Nephron (organoid): Measurements from ENCODE around the gene BASP1.

Experiments used
- H3K27ac Mint-ChIP-seq, 3 experiments: 2 replicates each; pipeline ENCODE4 v1.8.0; 2020; ENCODE audit warnings: mixed read lengths in 3 of 3, mild to moderate bottlenecking in 2 of 3, moderate library complexity in 1 of 3
- H3K27me3 Mint-ChIP-seq: 2 replicates; pipeline ENCODE4 v1.8.0; 2021; ENCODE audit warnings: low read depth, mild to moderate bottlenecking, moderate library complexity, mixed read lengths
- H3K36me3 Mint-ChIP-seq: 2 replicates; pipeline ENCODE4 v1.8.0; 2020; ENCODE audit warnings: low read depth, mixed read lengths
- H3K4me1 Mint-ChIP-seq: 2 replicates; pipeline ENCODE4 v1.8.0; 2020; ENCODE audit warnings: mixed read lengths
- H3K4me3 Mint-ChIP-seq, 3 experiments: 2 replicates each; pipeline ENCODE4 v1.8.0; 2020; ENCODE audit warnings: mild to moderate bottlenecking in 3 of 3, mixed read lengths in 3 of 3, moderate library complexity in 2 of 3
- H3K9me3 Mint-ChIP-seq: 2 replicates; pipeline ENCODE4 v1.8.0; 2020; ENCODE audit warnings: mixed read lengths
- TF ChIP-seq, protein P1 (sequence below), 3 experiments: fragments of 200-600 bp; sonication (generic); IDR thresholded peaks; one replicate each; pipeline ENCODE4 v1.5.0; 2021; ENCODE audit warnings: antibody characterized with exemption in 3 of 3; ENCODE audit not compliant: unreplicated experiment in 3 of 3

The BASP1 gene

DNA sequence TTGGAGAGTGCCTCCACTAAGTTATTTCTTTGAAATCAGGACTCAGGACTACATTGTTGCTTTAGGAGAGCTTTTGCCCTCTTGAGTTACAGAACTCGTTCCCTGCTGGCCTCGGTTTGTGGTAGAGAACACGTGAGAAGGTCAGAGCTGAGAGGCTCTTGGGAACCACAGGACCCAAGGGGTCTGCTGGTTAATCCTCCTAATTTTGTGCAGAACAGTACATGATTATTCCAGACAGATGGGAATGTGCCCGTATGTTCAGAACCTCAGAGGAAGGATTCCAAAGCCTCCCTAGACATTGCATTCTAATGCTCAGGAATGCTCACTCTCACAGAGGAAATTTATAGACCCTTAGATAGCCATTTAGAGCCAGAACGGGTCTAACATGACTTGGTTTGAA, 25.2 kb upstream of the BASP1 start:
- H3K9me3 Mint-ChIP-seq, result peaks cover 5% of the 10 kb centered on the region
- H3K27ac Mint-ChIP-seq, result peak overlapping the region; percentile 78 to 85 (median 81)
- H3K36me3 Mint-ChIP-seq, result no peaks in the 10 kb centered on the region
- H3K4me1 Mint-ChIP-seq, result peaks cover 46% of the 10 kb centered on the region
- H3K4me3 Mint-ChIP-seq, result peak overlapping the region in 1 of 3 experiments; percentile 14
- TF ChIP-seq, protein P1, sequence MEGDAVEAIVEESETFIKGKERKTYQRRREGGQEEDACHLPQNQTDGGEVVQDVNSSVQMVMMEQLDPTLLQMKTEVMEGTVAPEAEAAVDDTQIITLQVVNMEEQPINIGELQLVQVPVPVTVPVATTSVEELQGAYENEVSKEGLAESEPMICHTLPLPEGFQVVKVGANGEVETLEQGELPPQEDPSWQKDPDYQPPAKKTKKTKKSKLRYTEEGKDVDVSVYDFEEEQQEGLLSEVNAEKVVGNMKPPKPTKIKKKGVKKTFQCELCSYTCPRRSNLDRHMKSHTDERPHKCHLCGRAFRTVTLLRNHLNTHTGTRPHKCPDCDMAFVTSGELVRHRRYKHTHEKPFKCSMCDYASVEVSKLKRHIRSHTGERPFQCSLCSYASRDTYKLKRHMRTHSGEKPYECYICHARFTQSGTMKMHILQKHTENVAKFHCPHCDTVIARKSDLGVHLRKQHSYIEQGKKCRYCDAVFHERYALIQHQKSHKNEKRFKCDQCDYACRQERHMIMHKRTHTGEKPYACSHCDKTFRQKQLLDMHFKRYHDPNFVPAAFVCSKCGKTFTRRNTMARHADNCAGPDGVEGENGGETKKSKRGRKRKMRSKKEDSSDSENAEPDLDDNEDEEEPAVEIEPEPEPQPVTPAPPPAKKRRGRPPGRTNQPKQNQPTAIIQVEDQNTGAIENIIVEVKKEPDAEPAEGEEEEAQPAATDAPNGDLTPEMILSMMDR (IDR thresholded peaks at IDR 0.05; ENCODE audit: unreplicated experiment in 3 of 3), result no peak
- no peaks in the 10 kb centered on the region for H3K27me3 Mint-ChIP-seq

GRCh38 chr5:17196024-17196423, 21.4 kb upstream of the BASP1 start:
- Mint-ChIP-seq H3K4me1 (peaks cover 13% of the 10 kb centered on the region), H3K27me3 (peaks cover 8% of the 10 kb centered on the region), H3K27ac (no peak overlapping the region), H3K9me3 (peaks cover 15% of the 10 kb centered on the region), H3K4me3 (no peak overlapping the region), H3K36me3 (peaks cover 5% of the 10 kb centered on the region)
- TF ChIP-seq, protein P1 (IDR thresholded peaks at IDR 0.05; ENCODE audit: unreplicated experiment in 3 of 3), result no peak

DNA sequence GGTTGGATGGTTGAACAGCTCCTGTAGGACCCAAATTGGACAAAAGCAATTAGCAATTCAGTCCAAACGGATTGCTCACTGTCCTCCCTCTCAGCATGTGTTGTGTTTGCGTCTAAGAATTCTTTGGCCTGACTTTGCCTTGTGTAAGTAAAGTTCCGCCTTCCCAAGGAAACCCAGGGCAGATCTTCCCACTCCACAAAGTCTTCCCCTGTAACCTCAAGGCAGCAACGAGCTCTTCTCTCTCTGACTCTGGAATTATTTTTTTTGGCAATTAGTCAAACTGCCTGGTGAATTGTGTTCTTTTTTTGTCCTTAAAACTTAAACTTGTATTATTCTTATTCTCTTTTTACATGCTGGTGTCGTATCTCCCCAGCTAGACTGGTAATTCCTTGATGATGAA, 20.7 kb upstream of the BASP1 start:
- no peak overlapping the region for H3K27ac Mint-ChIP-seq
- peaks cover 15% of the 10 kb centered on the region for H3K9me3 Mint-ChIP-seq
- no peak overlapping the region for H3K4me3 Mint-ChIP-seq
- TF ChIP-seq, protein P1 (IDR thresholded peaks at IDR 0.05; ENCODE audit: unreplicated experiment in 3 of 3), result no peak
- H3K4me1 Mint-ChIP-seq, result peaks cover 11% of the 10 kb centered on the region
- H3K36me3 Mint-ChIP-seq, result peaks cover 5% of the 10 kb centered on the region
- H3K27me3 Mint-ChIP-seq, result peaks cover 8% of the 10 kb centered on the region

DNA sequence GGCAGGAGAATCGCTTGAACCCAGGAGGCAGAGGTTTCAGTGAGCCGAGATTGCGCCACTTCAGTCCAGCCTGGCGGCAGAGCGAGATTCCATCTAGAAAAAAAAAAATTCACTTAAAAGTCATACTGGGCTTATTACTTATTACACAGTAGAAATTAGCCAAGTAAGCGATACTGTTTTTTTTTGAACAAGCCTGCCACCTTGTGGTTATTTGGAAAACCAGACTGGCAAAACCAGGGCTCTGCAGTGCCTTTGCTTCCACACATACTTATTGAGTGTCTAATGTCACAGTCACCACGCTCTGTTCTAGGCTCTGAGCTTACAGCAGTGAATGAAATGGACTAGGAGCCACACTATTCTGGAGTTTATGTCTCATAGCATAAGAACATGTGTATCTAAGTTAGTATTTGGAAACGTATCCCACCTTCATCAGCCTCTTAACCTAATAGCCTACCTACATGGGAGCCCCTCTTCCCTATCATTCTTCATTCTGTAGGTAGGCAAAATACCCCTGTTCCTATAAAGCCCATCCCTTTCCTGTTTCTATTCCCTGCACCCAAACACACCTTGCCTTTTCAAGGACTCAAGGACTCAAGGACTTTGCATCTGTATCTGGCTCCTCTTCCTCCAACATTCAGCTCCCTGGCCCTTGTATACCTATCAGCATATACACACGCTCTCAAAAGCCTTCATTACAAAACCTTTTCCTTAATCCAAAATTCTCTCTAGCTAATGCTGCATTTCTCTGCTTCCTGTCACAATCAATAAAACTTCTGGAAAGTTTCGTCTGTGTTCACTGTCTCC, 13.9 kb upstream of the BASP1 start:
- H3K9me3 Mint-ChIP-seq, result peaks cover 1% of the 10 kb centered on the region
- H3K27ac Mint-ChIP-seq, result no peak overlapping the region
- peaks cover 13% of the 10 kb centered on the region for H3K27me3 Mint-ChIP-seq
- peaks cover 1% of the 10 kb centered on the region for H3K36me3 Mint-ChIP-seq
- TF ChIP-seq, protein P1 (IDR thresholded peaks at IDR 0.05; ENCODE audit: unreplicated experiment in 3 of 3), result peak; percentile 73 to 79 (median 74)
- no peak overlapping the region for H3K4me3 Mint-ChIP-seq
- H3K4me1 Mint-ChIP-seq, result peaks cover 5% of the 10 kb centered on the region

DNA sequence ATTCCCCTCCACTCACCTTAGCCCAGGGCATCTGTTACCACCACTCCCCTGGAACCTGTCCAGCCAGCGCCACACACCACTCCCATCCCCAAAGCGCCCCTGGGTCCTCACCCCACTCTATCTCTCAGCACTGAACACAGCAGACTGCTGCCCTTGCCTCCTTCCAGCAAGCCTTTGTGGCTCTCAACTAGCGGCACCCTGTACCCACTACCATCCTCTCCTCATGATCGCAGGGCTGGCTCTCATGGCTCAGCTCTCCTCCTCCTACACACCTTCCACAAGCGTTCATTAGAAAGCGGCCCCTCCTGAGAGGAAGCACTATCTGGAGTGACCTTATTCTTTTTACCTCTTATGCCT, 13.3 kb upstream of the BASP1 start:
- Mint-ChIP-seq H3K9me3 (peaks cover 2% of the 10 kb centered on the region), H3K4me1 (peaks cover 5% of the 10 kb centered on the region), H3K27me3 (peaks cover 17% of the 10 kb centered on the region), H3K27ac (no peak overlapping the region), H3K4me3 (no peak overlapping the region), H3K36me3 (peaks cover 4% of the 10 kb centered on the region)
- TF ChIP-seq, protein P1 (IDR thresholded peaks at IDR 0.05; ENCODE audit: unreplicated experiment in 3 of 3), result no peak

GRCh38 chr5:17206021-17206420, 11.4 kb upstream of the BASP1 start:
- TF ChIP-seq, protein P1 (IDR thresholded peaks at IDR 0.05; ENCODE audit: unreplicated experiment in 3 of 3), result no peak
- peaks cover 14% of the 10 kb centered on the region for H3K27me3 Mint-ChIP-seq

More at GRCh38 chr5:17206021-17206420, 11.4 kb upstream of the BASP1 start:
- no peak overlapping the region for H3K4me3 Mint-ChIP-seq
- H3K4me1 Mint-ChIP-seq, result peaks cover 5% of the 10 kb centered on the region
- H3K36me3 Mint-ChIP-seq, result peaks cover 6% of the 10 kb centered on the region
- no peak overlapping the region for H3K27ac Mint-ChIP-seq
- peaks cover 2% of the 10 kb centered on the region for H3K9me3 Mint-ChIP-seq
